GM12874 (cell line): ENCODE results near the gene KIF5C.

Experiments
- CTCF ChIP-seq: IDR thresholded peaks from 2 replicates; pipeline ENCODE4 v1.5.1; 2011; ENCODE audit warnings: low read depth, mild to moderate bottlenecking, control low read depth, low read length, moderate library complexity; ENCODE audit not compliant: insufficient read depth

KIF5C gene

GRCh38 chr2:149002891-149003740, 128.1 kb downstream of the KIF5C start:
- no peak for TF ChIP-seq CTCF

- TF ChIP-seq CTCF: no peak
Observed at GRCh38 chr2:149004836-149005235, 129.8 kb downstream of the KIF5C start.

- TF ChIP-seq CTCF: no peak
Observed at GRCh38 chr2:149005471-149006077, 130.5 kb downstream of the KIF5C start.

- no peak for TF ChIP-seq CTCF
Observed at GRCh38 chr2:149006883-149007543, 132.0 kb downstream of the KIF5C start.

GRCh38 chr2:149008381-149008780, 133.4 kb downstream of the KIF5C start:
- TF ChIP-seq CTCF: no peak

- TF ChIP-seq CTCF: no peak
Observed at GRCh38 chr2:149009576-149010461, 134.8 kb downstream of the KIF5C start.
